Measurements from ENCODE around the gene OSBPL8. TPM values are rescaled to one million over a fixed set of nuclear protein-coding genes. Genes with fewer than 3 reads are reported as not detected.

Gene OSBPL8
- total RNA-seq, 2 experiments from 2014 or later: 25.0 to 61.3 TPM

DNA sequence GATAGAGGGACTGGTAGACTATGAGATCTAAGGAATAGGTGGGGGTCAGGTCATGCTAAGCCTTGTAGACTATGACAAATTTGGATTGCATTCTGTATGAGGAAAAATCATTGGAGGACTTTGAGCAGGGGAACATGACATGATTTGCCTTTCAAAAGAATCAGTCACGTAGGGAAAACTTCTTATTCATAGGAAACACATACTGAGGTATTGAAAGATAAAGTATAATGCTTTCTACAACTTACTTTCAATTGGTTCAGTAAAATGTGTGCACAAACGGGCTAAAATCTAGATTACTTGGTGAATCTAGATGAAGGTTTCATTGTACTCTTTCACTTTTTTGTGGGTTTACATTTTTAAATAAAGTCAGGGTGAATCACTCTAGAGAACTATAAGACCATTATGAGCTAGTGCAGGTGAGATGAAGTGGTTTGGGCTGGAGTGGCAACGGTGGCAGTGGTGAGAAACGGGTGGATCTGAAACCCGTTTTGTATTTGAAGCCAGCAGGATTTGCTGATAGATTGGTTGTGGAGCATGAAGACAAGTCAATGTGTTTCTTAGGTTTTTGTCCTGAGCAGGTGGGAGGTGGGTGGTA, 218.0 kb downstream of the OSBPL8 start:
- TF ChIP-seq EZH2phosphoT487 (IDR thresholded peaks at IDR 0.05; ENCODE audit: borderline replicate concordance, low read depth, low read length): no peak
- TF ChIP-seq, protein P1, sequence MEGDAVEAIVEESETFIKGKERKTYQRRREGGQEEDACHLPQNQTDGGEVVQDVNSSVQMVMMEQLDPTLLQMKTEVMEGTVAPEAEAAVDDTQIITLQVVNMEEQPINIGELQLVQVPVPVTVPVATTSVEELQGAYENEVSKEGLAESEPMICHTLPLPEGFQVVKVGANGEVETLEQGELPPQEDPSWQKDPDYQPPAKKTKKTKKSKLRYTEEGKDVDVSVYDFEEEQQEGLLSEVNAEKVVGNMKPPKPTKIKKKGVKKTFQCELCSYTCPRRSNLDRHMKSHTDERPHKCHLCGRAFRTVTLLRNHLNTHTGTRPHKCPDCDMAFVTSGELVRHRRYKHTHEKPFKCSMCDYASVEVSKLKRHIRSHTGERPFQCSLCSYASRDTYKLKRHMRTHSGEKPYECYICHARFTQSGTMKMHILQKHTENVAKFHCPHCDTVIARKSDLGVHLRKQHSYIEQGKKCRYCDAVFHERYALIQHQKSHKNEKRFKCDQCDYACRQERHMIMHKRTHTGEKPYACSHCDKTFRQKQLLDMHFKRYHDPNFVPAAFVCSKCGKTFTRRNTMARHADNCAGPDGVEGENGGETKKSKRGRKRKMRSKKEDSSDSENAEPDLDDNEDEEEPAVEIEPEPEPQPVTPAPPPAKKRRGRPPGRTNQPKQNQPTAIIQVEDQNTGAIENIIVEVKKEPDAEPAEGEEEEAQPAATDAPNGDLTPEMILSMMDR (conservative IDR thresholded peaks at IDR 0.05; ENCODE audit: low read length): no peak
- POLR2A ChIA-PET: no interaction called here

DNA sequence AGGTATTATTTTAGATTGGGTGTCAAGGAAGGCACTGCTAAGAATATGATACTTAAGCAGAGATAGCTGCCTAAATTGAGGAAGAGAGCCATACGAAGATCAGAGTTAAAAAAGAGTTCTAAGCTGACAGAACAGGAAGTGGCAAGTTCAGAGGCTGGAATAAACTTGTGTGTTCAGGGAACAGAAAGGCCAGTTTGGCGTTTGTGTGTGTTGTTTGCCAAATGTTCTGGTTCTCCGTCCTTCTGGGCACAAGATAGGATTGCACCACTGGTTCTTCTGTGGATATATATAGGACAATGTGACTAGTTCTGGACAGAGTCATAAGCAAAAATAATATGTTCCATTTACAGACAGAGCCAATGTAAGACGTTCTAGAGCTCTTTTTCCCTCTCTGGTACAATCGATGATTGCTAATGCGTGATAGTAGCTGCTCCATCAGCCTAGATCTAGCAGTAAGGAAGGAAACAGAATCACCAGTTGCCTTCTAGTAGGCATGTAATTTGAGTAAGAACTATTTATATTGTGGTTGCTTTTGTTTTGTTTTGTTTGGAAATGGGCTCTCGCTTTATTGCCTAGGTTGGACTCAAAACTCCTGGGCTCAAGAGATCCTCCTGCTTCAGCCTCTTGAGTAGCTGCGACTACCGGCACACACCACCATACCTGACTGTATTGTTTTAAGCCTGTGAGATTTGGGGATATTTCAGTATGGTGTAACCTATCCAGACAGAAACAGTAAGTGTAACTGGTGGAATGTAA, 218.7 kb downstream of the OSBPL8 start:
- POLR2A ChIA-PET: interaction anchor here (0.6 to 0.8 kb wide), 2 partner anchors 69 to 254 kb away, joined by 3 to 4 read pairs; no protein-coding TSS in a partner anchor
- BruUV-seq (replicated peaks): no TSS peak

More for the DNA sequence above, 218.0 kb downstream of the OSBPL8 start:
- Histone ChIP-seq H2AFZ (ENCODE audit: low read length) (no peak overlapping the region), H4K20me1 (ENCODE audit: insufficient read depth, low read length) (no peaks in the 10 kb centered on the region), H3K27ac (ENCODE audit: low read depth, low read length, poor library complexity, severe bottlenecking) (no peak overlapping the region), H3K4me3 (ENCODE audit: low read depth, low read length, poor library complexity, severe bottlenecking) (no peak overlapping the region), H3K9me3 (ENCODE audit: low read length) (no peaks in the 10 kb centered on the region), H3K9me2 (ENCODE audit: insufficient read depth, low read length) (no peaks in the 10 kb centered on the region; the same call in 1 of the 2 replicates), H3K36me3 (ENCODE audit: insufficient read depth, low read length) (no peaks in the 10 kb centered on the region), H3K79me2 (ENCODE audit: insufficient read depth, low read depth, low read length) (no peaks in the 10 kb centered on the region), H3K4me2 (ENCODE audit: low read length) (no peak overlapping the region), H3K4me1 (ENCODE audit: insufficient read depth, low read length, poor library complexity, severe bottlenecking) (peaks cover 2% of the 10 kb centered on the region)
- intact Hi-C loops (cut with micrococcal nuclease; ENCODE audit: unreplicated experiment): loop anchor here (10.0 kb wide), 1 partner anchor 423 kb away; the partner anchor contains the start of gene ZDHHC17
- DNase-seq (ENCODE audit: low spot score): no peak
- CTCF ChIA-PET (ENCODE audit: unreplicated experiment): no interaction called here
- no TSS peak for BruUV-seq (replicated peaks)

More for the DNA sequence above, 218.7 kb downstream of the OSBPL8 start:
- CTCF ChIA-PET (ENCODE audit: unreplicated experiment): no interaction called here
- Histone ChIP-seq H4K20me1 (ENCODE audit: insufficient read depth, low read length) (no peaks in the 10 kb centered on the region), H3K79me2 (ENCODE audit: insufficient read depth, low read depth, low read length) (no peaks in the 10 kb centered on the region), H3K4me1 (ENCODE audit: insufficient read depth, low read length, poor library complexity, severe bottlenecking) (peaks cover 2% of the 10 kb centered on the region), H3K9me2 (ENCODE audit: insufficient read depth, low read length) (no peaks in the 10 kb centered on the region; the same call in 1 of the 2 replicates), H3K36me3 (ENCODE audit: insufficient read depth, low read length) (no peaks in the 10 kb centered on the region), H3K27ac (ENCODE audit: low read depth, low read length, poor library complexity, severe bottlenecking) (no peak overlapping the region), H3K4me3 (ENCODE audit: low read depth, low read length, poor library complexity, severe bottlenecking) (no peak overlapping the region), H2AFZ (ENCODE audit: low read length) (0 out of 2 replicates have a peak overlapping the region, but pooled peaks have one; percentile 10), H3K4me2 (ENCODE audit: low read length) (peak overlapping the region; percentile 13; the same call in 1 of the 2 replicates), H3K9me3 (ENCODE audit: low read length) (no peaks in the 10 kb centered on the region)
- DNase-seq (ENCODE audit: low spot score): peak; percentile 8
- intact Hi-C loops (cut with micrococcal nuclease; ENCODE audit: unreplicated experiment): loop anchor here (10.0 kb wide), 1 partner anchor 424 kb away; the partner anchor contains the start of gene ZDHHC17
- TF ChIP-seq, protein P1 (conservative IDR thresholded peaks at IDR 0.05; ENCODE audit: low read length): no peak
- TF ChIP-seq EZH2phosphoT487 (IDR thresholded peaks at IDR 0.05; ENCODE audit: borderline replicate concordance, low read depth, low read length): no peak
